GM12878 (cell line): ENCODE measurements around the gene TMCC2. TPM values are rescaled to one million over a fixed set of nuclear protein-coding genes. Genes with fewer than 3 reads are reported as not detected.

Experiments used
- ATAC-seq: fragments of 200-7000 bp; cut with Tn5 transposase; 3 replicates; pipeline ENCODE4 v1.9.1; 2020; ENCODE audit warnings: mild to moderate bottlenecking, moderate library complexity
- BruUV-seq: library from RNA; stranded (reverse); fragments of 400-500 nt; replicated peaks from 2 replicates; lab custom pipeline; 2021; lab: Mats Ljungman, UMichigan
- CTCF ChIA-PET: fragments of 300-600 bp; sonication (Branson Sonifier 250); formaldehyde crosslinking; extraction: SDS; loops from one replicate; lab custom pipeline; 2021; ENCODE audit warnings: inconsistent platforms; lab: Yijun Ruan, JAX
- POLR2A ChIA-PET: fragments of 350-600 bp; formaldehyde crosslinking; extraction: SDS; loops from one replicate; lab custom pipeline; 2021; ENCODE audit warnings: inconsistent platforms; lab: Charles Lee
- RAD21 ChIA-PET: fragments of 300-600 bp; sonication (Branson Sonifier 250); formaldehyde crosslinking; loops from one replicate; lab custom pipeline; 2023; ENCODE audit warnings: antibody characterized with exemption; ENCODE audit not compliant: unreplicated experiment; lab: Charles Lee
- SMC1A ChIA-PET: fragments of 300-600 bp; sonication (Branson Sonifier 250); formaldehyde crosslinking; loops from one replicate; lab custom pipeline; 2023; ENCODE audit not compliant: unreplicated experiment, uncharacterized antibody; lab: Charles Lee
- DNase-seq: peaks from one replicate; pipeline ENCODE4 v3.0.0-alpha.2; 2011; ENCODE audit warnings: low read depth, low spot score
- FAIRE-seq: peaks from 3 replicates; lab custom pipeline; 2011; peaks lifted over from hg19 to GRCh38; lab: Jason Lieb, UNC
- H2AFZ ChIP-seq: 2 replicates; pipeline ENCODE4 v1.6.0; 2011; ENCODE audit warnings: low read depth, low read length, control low read depth; ENCODE audit not compliant: control insufficient read depth
- H3K27ac ChIP-seq: 2 replicates; pipeline ENCODE4 v1.5.1; 2011; ENCODE audit warnings: control low read depth; ENCODE audit not compliant: control insufficient read depth, insufficient read depth
- H3K27me3 ChIP-seq, 2 experiments: replicated peaks in 1 of 2; 2 replicates each; pipeline versions ENCODE4 v1.6.0 to v1.6.1; 2011; ENCODE audit warnings: low read length in 1 of 2; ENCODE audit not compliant: control insufficient read depth in 2 of 2, insufficient read depth in 2 of 2
- H3K36me3 ChIP-seq, 2 experiments: 2 replicates each; pipeline ENCODE4 v1.5.1; 2011; ENCODE audit warnings: low read length in 1 of 2; ENCODE audit not compliant: control insufficient read depth in 2 of 2, insufficient read depth in 2 of 2
- H3K4me1 ChIP-seq: 2 replicates; pipeline ENCODE4 v1.6.1; 2011; ENCODE audit warnings: mild to moderate bottlenecking, low read length, moderate library complexity, mixed read lengths; ENCODE audit not compliant: control insufficient read depth, insufficient read depth
- H3K4me2 ChIP-seq: 2 replicates; pipeline ENCODE4 v1.6.0; 2011; ENCODE audit warnings: control low read depth; ENCODE audit not compliant: control insufficient read depth, insufficient read depth
- H3K4me3 ChIP-seq: fragments of 200-600 bp; sonication (generic); 2 replicates; pipeline ENCODE4 v1.5.1; 2016
- H3K79me2 ChIP-seq: 2 replicates; pipeline ENCODE4 v1.6.0; 2011; ENCODE audit warnings: low read length; ENCODE audit not compliant: control insufficient read depth, insufficient read depth
- H3K9ac ChIP-seq: 2 replicates; pipeline ENCODE4 v1.8.0; 2011; ENCODE audit warnings: low read length, control low read depth, mixed read lengths; ENCODE audit not compliant: control insufficient read depth, insufficient read depth
- H3K9me3 ChIP-seq: replicated peaks from 3 replicates; pipeline ENCODE4 v1.5.1; 2011; ENCODE audit warnings: mild to moderate bottlenecking, low read length; ENCODE audit not compliant: control insufficient read depth, insufficient read depth
- H4K20me1 ChIP-seq: 2 replicates; pipeline ENCODE4 v1.6.0; 2011; ENCODE audit not compliant: control insufficient read depth, insufficient read depth
- ASH2L ChIP-seq: fragments of 300-600, 200-600 bp; sonication (generic); IDR thresholded peaks from 2 replicates; pipeline ENCODE4 v1.6.1; 2017; ENCODE audit warnings: low read depth, mild to moderate bottlenecking, borderline replicate concordance
- ATF7 ChIP-seq: fragments of 450-650 bp; IDR thresholded peaks from 2 replicates; pipeline ENCODE4 v1.6.1; 2016; ENCODE audit warnings: low read depth, mild to moderate bottlenecking
- CREB1 ChIP-seq: IDR thresholded peaks from 2 replicates; pipeline ENCODE4 v1.6.1; 2012; ENCODE audit warnings: low read depth, mild to moderate bottlenecking, inconsistent platforms
- EED ChIP-seq: sonication (generic); IDR thresholded peaks from 2 replicates; pipeline ENCODE4 v1.6.1; 2016; ENCODE audit warnings: antibody characterized with exemption, low read depth
- EP300 ChIP-seq, 2 experiments: fragments of 150-350 bp in 1 of 2; IDR thresholded peaks; 2 replicates each; pipeline ENCODE4 v1.6.1; 2011 to 2012; ENCODE audit warnings: low read depth in 2 of 2, low read length in 2 of 2, borderline replicate concordance in 1 of 2, improper control_type of control experiment in 1 of 2, inconsistent platforms in 1 of 2; ENCODE audit not compliant: control insufficient read depth in 1 of 2
- GABPA ChIP-seq: IDR thresholded peaks from 2 replicates; pipeline ENCODE4 v1.6.1; 2014; ENCODE audit warnings: antibody characterized with exemption, low read depth, mild to moderate bottlenecking, inconsistent platforms
- IKZF1 ChIP-seq: fragments of 450-650 bp; conservative IDR thresholded peaks from 2 replicates; pipeline ENCODE4 v1.6.1; 2017; ENCODE audit warnings: antibody characterized with exemption, mild to moderate bottlenecking
- IKZF2 ChIP-seq, 2 experiments: fragments of 450-650 bp; IDR thresholded peaks; 2 replicates each; pipeline ENCODE4 v1.6.1; 2017; ENCODE audit warnings: mild to moderate bottlenecking in 2 of 2, moderate library complexity in 2 of 2
- MEF2B ChIP-seq: fragments of 450-650 bp; IDR thresholded peaks from 2 replicates; pipeline ENCODE4 v1.6.1; 2018; ENCODE audit warnings: mild to moderate bottlenecking, moderate library complexity; ENCODE audit not compliant: partially characterized antibody, poor library complexity, severe bottlenecking
- MTA3 ChIP-seq: IDR thresholded peaks from 2 replicates; pipeline ENCODE4 v1.6.1; 2012; ENCODE audit warnings: low read length, inconsistent platforms, borderline replicate concordance
- NBN ChIP-seq: fragments of 450-650 bp; IDR thresholded peaks from 2 replicates; pipeline ENCODE4 v1.6.1; 2016
- NFIC ChIP-seq: IDR thresholded peaks from 2 replicates; pipeline ENCODE4 v1.6.1; 2012; ENCODE audit warnings: low read depth, mild to moderate bottlenecking, inconsistent platforms, low read length, moderate library complexity
- NFYB ChIP-seq: IDR thresholded peaks from 2 replicates; pipeline ENCODE4 v1.6.1; 2011; ENCODE audit warnings: low read depth, mild to moderate bottlenecking, low read length, improper control_type of control experiment, moderate library complexity; ENCODE audit not compliant: insufficient read depth
- POU2F2 ChIP-seq: IDR thresholded peaks from 3 replicates; pipeline ENCODE4 v1.6.1; 2011; ENCODE audit warnings: low read depth, mild to moderate bottlenecking, low read length, borderline replicate concordance
- RELA ChIP-seq: fragments of 450-650 bp; IDR thresholded peaks from 2 replicates; pipeline ENCODE4 v1.8.0; 2014; ENCODE audit warnings: borderline replicate concordance; ENCODE audit not compliant: partially characterized antibody
- SPI1 ChIP-seq: IDR thresholded peaks from 2 replicates; pipeline ENCODE4 v1.6.1; 2011; ENCODE audit warnings: low read depth, mild to moderate bottlenecking, low read length, moderate library complexity, borderline replicate concordance; ENCODE audit not compliant: insufficient read depth
- STAT3 ChIP-seq: IDR thresholded peaks from 2 replicates; pipeline ENCODE4 v1.6.1; 2011; ENCODE audit warnings: low read depth, low read length, improper control_type of control experiment
- WGBS: methylation state at CpG from one replicate; pipeline ENCODE4 v1.1.6; 2016; ENCODE audit warnings: low lambda C conversion rate; ENCODE audit not compliant: insufficient replicate concordance, insufficient coverage; ENCODE audit errors: missing lambda C conversion rate; 5-methylcytosine and 5-hydroxymethylcytosine counted together
- in situ Hi-C: fragments of 300-500 bp; cut with MboI; formaldehyde crosslinking; loops from 9 replicates; pipeline ENCODE4 v1.14.3; 2018; ENCODE audit warnings: mixed read lengths
- intact Hi-C: fragments of 100-400 bp; cut with micrococcal nuclease; formaldehyde crosslinking; loops from one replicate; pipeline ENCODE4 v1.14.2; 2022; ENCODE audit not compliant: unreplicated experiment
- polyA plus RNA-seq, 11 experiments: library from polyadenylated mRNA; depleted of rRNA in 4 of 11; unstranded in 6 of 11; stranded (reverse) in 5 of 11; fragments of >200 nt; fragmentation: Nextera tagmentation in 4 of 11; fragmentation: Illumina TruSeq in 1 of 11; extraction: Ambion mirVana in 4 of 11; extraction: Trizol in 1 of 11; gene quantifications; 1 replicate in 1 of 11; 2 replicates in 10 of 11; pipeline versions ENCODE4 v1.2.1 to v1.2.3, GENCODE V29; 2011 to 2016; ENCODE audit warnings: inconsistent platforms in 2 of 11, missing spikeins in 2 of 11, low read depth in 1 of 11
- total RNA-seq, 4 experiments: library from RNA; depleted of rRNA in 3 of 4; stranded (reverse); fragments of >200 nt in 3 of 4; fragmentation: Illumina TruSeq in 1 of 4; extraction: Trizol in 1 of 4; gene quantifications; 2 replicates each; pipeline versions ENCODE4 v1.2.1 to v1.2.3, GENCODE V29; 2013 to 2021
- TF ChIP-seq, protein P1 (sequence below): fragments of 450-650 bp; IDR thresholded peaks from 2 replicates; pipeline ENCODE4 v1.6.1; 2017; ENCODE audit warnings: mild to moderate bottlenecking, moderate library complexity
- TF ChIP-seq, protein P2 (sequence below): fragments of 450-650 bp; IDR thresholded peaks from 2 replicates; pipeline ENCODE4 v1.6.1; 2017; ENCODE audit warnings: low read depth, mild to moderate bottlenecking, moderate library complexity

The TMCC2 gene
- total and polyA plus RNA-seq, 10 of the 15 experiments (the other 5 are each of a cell fraction or from before 2014, with no cell fraction given): 0.06 to 2.3 (median 0.76) TPM

GRCh38 chr1:205232945-205233397 is 5.2 kb downstream of the TMCC2 start:
- DNase-seq: no peak
- 17% methylated on average over 2 of the region's 3 CpGs for WGBS
- Histone ChIP-seq H3K27me3 (peaks cover 0 to 4% of the 10 kb centered on the region in 2 experiments; a peak in 1 of 4 replicates), H3K36me3 (no peaks in the 10 kb centered on the region), H3K4me3 (no peak overlapping the region), H3K79me2 (no peaks in the 10 kb centered on the region), H4K20me1 (no peaks in the 10 kb centered on the region), H3K27ac (peak overlapping the region; percentile 6; the same call in 1 of the 2 replicates), H3K4me1 (peaks cover 42% of the 10 kb centered on the region), H3K9me3 (no peaks in the 10 kb centered on the region), H3K4me2 (peak overlapping the region; percentile 50), H3K9ac (no peak overlapping the region), H2AFZ (no peak overlapping the region)
- BruUV-seq: no TSS peak
- POLR2A ChIA-PET: interaction anchor here (0.7 to 1.9 kb wide), 6 partner anchors 10 to 93 kb away, joined by 3 to 8 read pairs (median 4); no protein-coding TSS in a partner anchor
- FAIRE-seq: no peak
- CTCF ChIA-PET: interaction anchor here (0.7 to 19.1 kb wide), 4 partner anchors 19 to 171 kb away, joined by 3 to 836 read pairs (median 4); no protein-coding TSS in a partner anchor
- RAD21 ChIA-PET: interaction anchor here (0.8 to 24.5 kb wide), 4 partner anchors 20 to 426 kb away, joined by 3 to 728 read pairs (median 9); no protein-coding TSS in a partner anchor
- intact Hi-C loops (no loop called here), in situ Hi-C loops (no loop called here)
- ATAC-seq: peak; percentile 15
- SMC1A ChIA-PET: interaction anchor here (1.0 to 12.1 kb wide), 7 partner anchors 9 to 93 kb away, joined by 3 to 427 read pairs (median 4); no protein-coding TSS in a partner anchor
- no peak for TF ChIP-seq CREB1
- TF ChIP-seq GABPA: no peak
- no peak for TF ChIP-seq EP300 (IDR thresholded peaks at IDR 0.05; ENCODE audit: borderline replicate concordance in 1 of 2, control insufficient read depth in 1 of 2, low read depth in 2 of 2, low read length in 2 of 2)
- peak; percentile 92 for TF ChIP-seq EED
- TF ChIP-seq NBN: peak; percentile 71; the same call in 1 of the 2 replicates
- TF ChIP-seq, protein P1, sequence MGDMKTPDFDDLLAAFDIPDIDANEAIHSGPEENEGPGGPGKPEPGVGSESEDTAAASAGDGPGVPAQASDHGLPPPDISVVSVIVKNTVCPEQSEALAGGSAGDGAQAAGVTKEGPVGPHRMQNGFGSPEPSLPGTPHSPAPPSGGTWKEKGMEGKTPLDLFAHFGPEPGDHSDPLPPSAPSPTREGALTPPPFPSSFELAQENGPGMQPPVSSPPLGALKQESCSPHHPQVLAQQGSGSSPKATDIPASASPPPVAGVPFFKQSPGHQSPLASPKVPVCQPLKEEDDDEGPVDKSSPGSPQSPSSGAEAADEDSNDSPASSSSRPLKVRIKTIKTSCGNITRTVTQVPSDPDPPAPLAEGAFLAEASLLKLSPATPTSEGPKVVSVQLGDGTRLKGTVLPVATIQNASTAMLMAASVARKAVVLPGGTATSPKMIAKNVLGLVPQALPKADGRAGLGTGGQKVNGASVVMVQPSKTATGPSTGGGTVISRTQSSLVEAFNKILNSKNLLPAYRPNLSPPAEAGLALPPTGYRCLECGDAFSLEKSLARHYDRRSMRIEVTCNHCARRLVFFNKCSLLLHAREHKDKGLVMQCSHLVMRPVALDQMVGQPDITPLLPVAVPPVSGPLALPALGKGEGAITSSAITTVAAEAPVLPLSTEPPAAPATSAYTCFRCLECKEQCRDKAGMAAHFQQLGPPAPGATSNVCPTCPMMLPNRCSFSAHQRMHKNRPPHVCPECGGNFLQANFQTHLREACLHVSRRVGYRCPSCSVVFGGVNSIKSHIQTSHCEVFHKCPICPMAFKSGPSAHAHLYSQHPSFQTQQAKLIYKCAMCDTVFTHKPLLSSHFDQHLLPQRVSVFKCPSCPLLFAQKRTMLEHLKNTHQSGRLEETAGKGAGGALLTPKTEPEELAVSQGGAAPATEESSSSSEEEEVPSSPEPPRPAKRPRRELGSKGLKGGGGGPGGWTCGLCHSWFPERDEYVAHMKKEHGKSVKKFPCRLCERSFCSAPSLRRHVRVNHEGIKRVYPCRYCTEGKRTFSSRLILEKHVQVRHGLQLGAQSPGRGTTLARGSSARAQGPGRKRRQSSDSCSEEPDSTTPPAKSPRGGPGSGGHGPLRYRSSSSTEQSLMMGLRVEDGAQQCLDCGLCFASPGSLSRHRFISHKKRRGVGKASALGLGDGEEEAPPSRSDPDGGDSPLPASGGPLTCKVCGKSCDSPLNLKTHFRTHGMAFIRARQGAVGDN: no peak
- TF ChIP-seq NFIC: peak; percentile 52; the same call in 1 of the 2 replicates
- TF ChIP-seq NFYB: no peak
- peak; percentile 70 for TF ChIP-seq IKZF1
- no peak for TF ChIP-seq POU2F2
- TF ChIP-seq RELA: peak; percentile 75
- no peak for TF ChIP-seq STAT3
- TF ChIP-seq ASH2L: no peak
- no peak for TF ChIP-seq SPI1
- peak; percentile 63 for TF ChIP-seq MEF2B
- TF ChIP-seq, protein P2, sequence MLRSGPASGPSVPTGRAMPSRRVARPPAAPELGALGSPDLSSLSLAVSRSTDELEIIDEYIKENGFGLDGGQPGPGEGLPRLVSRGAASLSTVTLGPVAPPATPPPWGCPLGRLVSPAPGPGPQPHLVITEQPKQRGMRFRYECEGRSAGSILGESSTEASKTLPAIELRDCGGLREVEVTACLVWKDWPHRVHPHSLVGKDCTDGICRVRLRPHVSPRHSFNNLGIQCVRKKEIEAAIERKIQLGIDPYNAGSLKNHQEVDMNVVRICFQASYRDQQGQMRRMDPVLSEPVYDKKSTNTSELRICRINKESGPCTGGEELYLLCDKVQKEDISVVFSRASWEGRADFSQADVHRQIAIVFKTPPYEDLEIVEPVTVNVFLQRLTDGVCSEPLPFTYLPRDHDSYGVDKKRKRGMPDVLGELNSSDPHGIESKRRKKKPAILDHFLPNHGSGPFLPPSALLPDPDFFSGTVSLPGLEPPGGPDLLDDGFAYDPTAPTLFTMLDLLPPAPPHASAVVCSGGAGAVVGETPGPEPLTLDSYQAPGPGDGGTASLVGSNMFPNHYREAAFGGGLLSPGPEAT: peak; percentile 88
- TF ChIP-seq IKZF2 (IDR thresholded peaks at IDR 0.05): peak; percentile 72 to 76
- 0 out of 2 replicates have a peak, but pooled peaks have one; percentile 11 for TF ChIP-seq ATF7
- TF ChIP-seq MTA3: no peak
